ENCODE results near the gene PITPNB. TPM values are rescaled to one million over a fixed set of nuclear protein-coding genes. Genes with fewer than 3 reads are reported as not detected.

Gene PITPNB
- total RNA-seq, 1 experiment from 2014 or later = 82.6 TPM

- H3K9ac ChIP-seq (ENCODE audit: low read length) = no peak overlapping the region
- CTCF ChIA-PET = interaction anchor here (0.6 to 0.7 kb wide), 2 partner anchors 13 to 33 kb away, joined by 3 to 4 read pairs; no protein-coding TSS in a partner anchor
- TF ChIP-seq FOSL1 (IDR thresholded peaks at IDR 0.05; ENCODE audit: low read depth) = no peak
- no peak for TF ChIP-seq ZFX (IDR thresholded peaks at IDR 0.05)
- TF ChIP-seq SRF (IDR thresholded peaks at IDR 0.05; ENCODE audit: low read depth) = no peak
- TF ChIP-seq, protein P1, sequence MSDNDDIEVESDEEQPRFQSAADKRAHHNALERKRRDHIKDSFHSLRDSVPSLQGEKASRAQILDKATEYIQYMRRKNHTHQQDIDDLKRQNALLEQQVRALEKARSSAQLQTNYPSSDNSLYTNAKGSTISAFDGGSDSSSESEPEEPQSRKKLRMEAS (IDR thresholded peaks at IDR 0.05) = no peak
- TF ChIP-seq TCF7L2 (IDR thresholded peaks at IDR 0.05; ENCODE audit: borderline replicate concordance, extremely low read depth, insufficient read depth, insufficient read length) = no peak
- no peak for TF ChIP-seq YY1 (IDR thresholded peaks at IDR 0.05; ENCODE audit: extremely low read depth, insufficient replicate concordance, low read depth, low read length)
- no peak for TF ChIP-seq REST (IDR thresholded peaks at IDR 0.05; ENCODE audit: low read depth)
- no peak for TF ChIP-seq SIN3A (IDR thresholded peaks at IDR 0.05; ENCODE audit: low read depth)
- TF ChIP-seq ELF1 (IDR thresholded peaks at IDR 0.05; ENCODE audit: borderline replicate concordance, low read depth) = no peak
- no peak for TF ChIP-seq EZH2phosphoT487 (IDR thresholded peaks at IDR 0.05; ENCODE audit: borderline replicate concordance)
- TF ChIP-seq POLR2AphosphoS5 (IDR thresholded peaks at IDR 0.05; ENCODE audit: low read depth, low read length) = no peak
- TF ChIP-seq CBX3 (IDR thresholded peaks at IDR 0.05; ENCODE audit: low read depth) = no peak
- no peak for TF ChIP-seq EZH2 (IDR thresholded peaks at IDR 0.05)
- no peak for TF ChIP-seq ZBTB33 (IDR thresholded peaks at IDR 0.05; ENCODE audit: extremely low read depth, insufficient replicate concordance, low read length)
- no peak for TF ChIP-seq SP1 (IDR thresholded peaks at IDR 0.05; ENCODE audit: low read depth)
- no peak for TF ChIP-seq CTCF (IDR thresholded peaks at IDR 0.05 in 2 of 3, conservative IDR thresholded peaks at IDR 0.05 in 1 of 3; ENCODE audit: borderline replicate concordance in 1 of 3, insufficient read depth in 1 of 3, low read depth in 2 of 3, low read length in 2 of 3)
- intact Hi-C loops (cut with micrococcal nuclease) = no loop called here
- ATAC-seq = no peak
- peaks cover 24 to 31% of the 10 kb centered on the region in 2 experiments for H3K36me3 ChIP-seq (ENCODE audit: control insufficient read depth in 1 of 2, insufficient read depth in 2 of 2, low read length in 2 of 2)
- H3K4me1 ChIP-seq (ENCODE audit: control insufficient read depth in 1 of 2, insufficient read depth in 2 of 2, low read length in 2 of 2) = peaks cover 18 to 22% of the 10 kb centered on the region in 2 experiments
- peaks cover 100% of the 10 kb centered on the region for H3K79me2 ChIP-seq (ENCODE audit: insufficient read depth, low read length)
- RAD21 ChIA-PET (ENCODE audit: low non-redundant PET in 1 of 2, low total read pairs in 2 of 2, uncharacterized antibody in 2 of 2, unreplicated experiment in 2 of 2) = no interaction called here
- POLR2A ChIA-PET = no interaction called here
- BruUV-seq (replicated peaks) = no TSS peak
- no peaks in the 10 kb centered on the region for H3K9me2 ChIP-seq (ENCODE audit: insufficient read depth)
- H4K20me1 ChIP-seq (ENCODE audit: insufficient read depth) = peaks cover 44% of the 10 kb centered on the region; the same call in 1 of the 2 replicates
- H3K27ac ChIP-seq (ENCODE audit: low read depth, low read length) = no peak overlapping the region
- H2AFZ ChIP-seq (ENCODE audit: low read depth, low read length, poor library complexity, severe bottlenecking) = no peak overlapping the region
- H3K9me3 ChIP-seq (ENCODE audit: control insufficient read depth in 1 of 2, insufficient read depth in 1 of 2, low read depth in 1 of 2, low read length in 2 of 2) = no peaks in the 10 kb centered on the region
- no peak overlapping the region for H3K4me3 ChIP-seq (replicated peaks in 1 of 2; ENCODE audit: low read depth in 1 of 2, low read length in 2 of 2)
- no peaks in the 10 kb centered on the region for H3K27me3 ChIP-seq (ENCODE audit: insufficient read depth, low read length)
- no peak overlapping the region for H3K4me2 ChIP-seq (ENCODE audit: low read length)
- no peak for DNase-seq (ENCODE audit: low read depth, low spot score)
Observed at GRCh38 chr22:27913162-27913741, 5.8 kb downstream of the PITPNB start.

All from HCT116 (cell line).